Activated CD4-positive, alpha-beta T cell treated with anti-CD3 and anti-CD28 coated beads, Interleukin-2, amount 10 ng/mL, durations not matched to agents 7 days and 5 days (primary cell): Measurements from ENCODE around the gene PVRIG. TPM values are rescaled to one million over a fixed set of nuclear protein-coding genes. Genes with fewer than 3 reads are reported as not detected.
"Not testable (repeated sequence)": the region's sequence is repeated elsewhere in the genome, so short reads cannot be mapped to it uniquely, and the experiment has no call there.

Experiments
- CTCF ChIA-PET: fragments of 350-600 bp; sonication (Branson Sonifier 250); formaldehyde crosslinking; loops from one replicate; lab custom pipeline; 2021; ENCODE audit warnings: antibody characterized with exemption; lab: Charles Lee
- POLR2A ChIA-PET: fragments of 350-600 bp; sonication (Branson Sonifier 250); formaldehyde crosslinking; loops from one replicate; lab custom pipeline; 2021; ENCODE audit warnings: antibody characterized with exemption; lab: Charles Lee
- DNase-seq: peaks from one replicate; pipeline ENCODE4 v3.0.0-alpha.2; 2020
- H3K27ac Mint-ChIP-seq: one replicate; pipeline ENCODE4 v1.8.0; 2021; ENCODE audit warnings: mild to moderate bottlenecking, moderate library complexity, mixed read lengths
- H3K27me3 Mint-ChIP-seq: one replicate; pipeline ENCODE4 v1.8.0; 2021; ENCODE audit warnings: mixed read lengths
- H3K36me3 Mint-ChIP-seq: one replicate; pipeline ENCODE4 v1.8.0; 2021; ENCODE audit warnings: low read depth, mixed read lengths
- H3K4me1 Mint-ChIP-seq: one replicate; pipeline ENCODE4 v1.8.0; 2021; ENCODE audit warnings: mixed read lengths
- H3K4me3 Mint-ChIP-seq: one replicate; pipeline ENCODE4 v1.8.0; 2021; ENCODE audit warnings: mild to moderate bottlenecking, moderate library complexity, mixed read lengths
- H3K9me3 Mint-ChIP-seq: one replicate; pipeline ENCODE4 v1.8.0; 2021; ENCODE audit warnings: mixed read lengths
- total RNA-seq, 2 experiments: library from RNA; stranded (reverse); gene quantifications; one replicate each; pipeline ENCODE4 v1.2.3, GENCODE V29; 2021

The PVRIG gene
- total RNA-seq, 2 experiments from 2014 or later, result 61.2 to 66.6 TPM

- Mint-ChIP-seq H3K4me3 (peak overlapping the region; percentile 82), H3K27ac (peak overlapping the region; percentile 98), H3K27me3 (no peaks in the 10 kb centered on the region), H3K9me3 (no peaks in the 10 kb centered on the region), H3K36me3 (peaks cover 58% of the 10 kb centered on the region), H3K4me1 (peaks cover 64% of the 10 kb centered on the region)
- CTCF ChIA-PET, result interaction anchor here (1.2 to 2.4 kb wide), 7 partner anchors 11 to 123 kb away, joined by 3 to 7 read pairs (median 5); partner anchors contain the start of gene GAL3ST4
- POLR2A ChIA-PET, result no interaction called here
- DNase-seq, result no peak
These were observed 959 bp downstream of the PVRIG start for GRCh38 chr7:100220586-100221230.

DNA sequence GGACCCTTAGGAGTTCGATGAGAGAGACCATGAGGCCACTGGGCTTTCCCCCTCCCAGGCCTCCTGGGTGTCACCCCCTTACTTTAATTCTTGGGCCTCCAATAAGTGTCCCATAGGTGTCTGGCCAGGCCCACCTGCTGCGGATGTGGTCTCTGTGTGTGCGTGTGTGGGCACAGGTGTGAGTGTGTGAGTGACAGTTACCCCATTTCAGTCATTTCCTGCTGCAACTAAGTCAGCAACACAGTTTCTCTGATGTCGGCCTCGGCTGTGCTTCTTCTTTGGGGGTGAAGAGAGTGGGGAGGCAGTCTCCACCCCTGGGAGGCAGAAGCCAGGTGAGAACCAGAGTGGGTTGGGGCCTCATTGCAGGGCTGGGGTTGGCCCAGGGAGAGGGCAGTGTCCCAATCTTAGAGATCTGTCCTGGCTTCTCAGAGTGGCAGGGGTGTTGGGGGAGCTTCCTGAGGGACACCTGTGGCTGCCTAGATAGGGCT is 1.5 kb downstream of the PVRIG start:
- H3K4me3 Mint-ChIP-seq, result peak overlapping the region; percentile 82
- H3K36me3 Mint-ChIP-seq, result peaks cover 60% of the 10 kb centered on the region
- H3K4me1 Mint-ChIP-seq, result peaks cover 63% of the 10 kb centered on the region

GRCh38 chr7:100221767-100222444 is 2.2 kb downstream of the PVRIG start:
- H3K4me3 Mint-ChIP-seq, result peak overlapping the region; percentile 82
- DNase-seq, result no peak
- CTCF ChIA-PET, result interaction anchor here (0.6 to 2.4 kb wide), 11 partner anchors 9 to 337 kb away, joined by 3 to 6 read pairs (median 4); partner anchors contain the start of genes GAL3ST4 and LAMTOR4
- H3K27me3 Mint-ChIP-seq, result no peaks in the 10 kb centered on the region
- POLR2A ChIA-PET, result interaction anchor here (0.7 kb wide), 1 partner anchor 206 kb away, joined by 3 read pairs; no protein-coding TSS in a partner anchor
- H3K9me3 Mint-ChIP-seq, result no peaks in the 10 kb centered on the region
- H3K27ac Mint-ChIP-seq, result peak overlapping the region; percentile 98
- H3K4me1 Mint-ChIP-seq, result peaks cover 57% of the 10 kb centered on the region
- H3K36me3 Mint-ChIP-seq, result peaks cover 61% of the 10 kb centered on the region

More for the DNA sequence above, 1.5 kb downstream of the PVRIG start:
- Mint-ChIP-seq H3K27me3 (no peaks in the 10 kb centered on the region), H3K27ac (peak overlapping the region; percentile 98), H3K9me3 (no peaks in the 10 kb centered on the region)
- CTCF ChIA-PET, result interaction anchor here (0.6 to 2.4 kb wide), 8 partner anchors 10 to 338 kb away, joined by 3 to 6 read pairs (median 5); partner anchors contain the start of genes GAL3ST4 and LAMTOR4
- peak; percentile 81 for DNase-seq
- POLR2A ChIA-PET, result interaction anchor here (0.7 kb wide), 1 partner anchor 207 kb away, joined by 3 read pairs; no protein-coding TSS in a partner anchor

GRCh38 chr7:100222445-100223132 is 2.8 kb downstream of the PVRIG start:
- Mint-ChIP-seq H3K9me3 (no peaks in the 10 kb centered on the region), H3K4me1 (peaks cover 53% of the 10 kb centered on the region), H3K4me3 (peak overlapping the region; percentile 82), H3K36me3 (peaks cover 61% of the 10 kb centered on the region), H3K27me3 (no peaks in the 10 kb centered on the region), H3K27ac (peak overlapping the region; percentile 98)
- no peak for DNase-seq
- ChIA-PET CTCF (interaction anchor here (0.6 to 1.6 kb wide), 6 partner anchors 10 to 294 kb away, joined by 3 to 5 read pairs (median 4); partner anchors contain the start of gene LAMTOR4), POLR2A (no interaction called here)

GRCh38 chr7:100223376-100223927 is 3.7 kb downstream of the PVRIG start:
- POLR2A ChIA-PET, result not testable (repeated sequence)

GRCh38 chr7:100224891-100225290 is 5.1 kb downstream of the PVRIG start:
- Mint-ChIP-seq H3K4me1 (peaks cover 42% of the 10 kb centered on the region), H3K27ac (peak overlapping the region; percentile 74), H3K36me3 (peaks cover 61% of the 10 kb centered on the region)
- CTCF ChIA-PET, H3K4me3 Mint-ChIP-seq, H3K27me3 Mint-ChIP-seq, H3K9me3 Mint-ChIP-seq, DNase-seq: not testable (repeated sequence)
- POLR2A ChIA-PET, result interaction anchor here (0.6 kb wide), 1 partner anchor 61 kb away, joined by 5 read pairs; no protein-coding TSS in a partner anchor

More at GRCh38 chr7:100223376-100223927, 3.7 kb downstream of the PVRIG start:
- CTCF ChIA-PET, result interaction anchor here (0.6 kb wide), 1 partner anchor 293 kb away, joined by 4 read pairs; no protein-coding TSS in a partner anchor
- H3K4me3 Mint-ChIP-seq, result peak overlapping the region; percentile 82
- not testable (repeated sequence) for H3K27me3 Mint-ChIP-seq, H3K9me3 Mint-ChIP-seq, DNase-seq
- H3K4me1 Mint-ChIP-seq, result peaks cover 51% of the 10 kb centered on the region
- H3K27ac Mint-ChIP-seq, result peak overlapping the region; percentile 98
- peaks cover 64% of the 10 kb centered on the region for H3K36me3 Mint-ChIP-seq

DNA sequence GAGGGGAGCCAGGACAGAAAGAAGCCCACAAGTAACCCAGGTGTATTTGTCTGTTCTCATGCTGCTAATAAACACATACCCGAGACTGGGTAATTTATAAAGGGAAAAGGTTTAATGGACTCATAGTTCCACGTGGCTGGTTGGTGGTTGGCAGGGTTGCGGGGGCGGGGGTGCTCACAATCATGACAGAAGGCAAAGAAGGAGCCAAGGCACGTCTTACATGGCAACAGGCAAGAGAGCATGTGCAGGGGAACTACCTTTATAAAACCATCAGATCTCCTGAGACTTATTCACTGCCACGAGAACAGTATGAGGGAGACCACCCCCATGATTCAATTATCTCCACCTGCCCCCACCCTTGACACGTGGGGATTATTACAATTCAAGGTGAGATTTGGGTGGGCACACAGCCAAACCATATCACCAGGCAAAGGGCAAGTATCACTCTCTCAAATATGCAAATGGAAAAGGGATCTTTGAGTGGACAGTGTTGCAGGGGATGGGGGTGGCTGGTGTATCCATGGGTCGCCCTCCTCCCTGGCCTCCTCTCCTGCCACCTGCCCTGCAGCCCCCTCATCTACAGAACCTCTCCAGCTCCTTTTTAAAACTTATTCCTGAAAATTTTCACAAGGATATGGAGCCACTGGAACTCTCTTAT is 15.0 kb downstream of the PVRIG start:
- H3K27me3 Mint-ChIP-seq, POLR2A ChIA-PET: not testable (repeated sequence)

DNA sequence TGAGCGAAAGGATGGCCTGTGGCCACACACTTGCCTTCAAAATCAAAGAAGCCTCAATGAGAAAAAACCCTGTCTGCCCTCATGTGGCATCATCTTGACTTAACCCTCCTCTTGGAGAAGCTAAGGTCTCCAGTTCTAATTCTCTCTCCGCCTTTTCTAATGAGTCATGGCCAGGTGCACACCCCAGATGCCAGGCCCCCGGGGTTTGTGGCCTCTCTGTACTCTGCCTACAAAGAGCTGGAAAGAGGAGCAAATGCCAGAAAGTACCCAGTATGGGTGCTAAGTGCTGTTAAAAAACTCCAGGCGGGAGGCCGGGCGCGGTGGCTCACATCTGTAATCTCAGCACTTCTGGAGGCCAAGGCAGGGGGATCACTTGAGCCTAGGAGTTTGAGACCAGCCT is 20.2 kb downstream of the PVRIG start:
- H3K9me3 Mint-ChIP-seq, H3K36me3 Mint-ChIP-seq, H3K27me3 Mint-ChIP-seq, POLR2A ChIA-PET, DNase-seq, H3K4me3 Mint-ChIP-seq, CTCF ChIA-PET: not testable (repeated sequence)
- Mint-ChIP-seq H3K4me1 (peaks cover 16% of the 10 kb centered on the region), H3K27ac (peak overlapping the region; percentile 27)

More for the DNA sequence above, 15.0 kb downstream of the PVRIG start:
- not testable (repeated sequence) for H3K27ac Mint-ChIP-seq, H3K9me3 Mint-ChIP-seq, H3K4me3 Mint-ChIP-seq, DNase-seq
- peaks cover 10% of the 10 kb centered on the region for H3K4me1 Mint-ChIP-seq
- CTCF ChIA-PET, result interaction anchor here (0.6 to 1.2 kb wide), 5 partner anchors 29 to 329 kb away, joined by 3 read pairs; no protein-coding TSS in a partner anchor
- H3K36me3 Mint-ChIP-seq, result peaks cover 28% of the 10 kb centered on the region

- H3K27me3 Mint-ChIP-seq, H3K4me3 Mint-ChIP-seq, H3K9me3 Mint-ChIP-seq, H3K36me3 Mint-ChIP-seq, POLR2A ChIA-PET: not testable (repeated sequence)
- DNase-seq, result peak; percentile 49
- peaks cover 17% of the 10 kb centered on the region for H3K4me1 Mint-ChIP-seq
- CTCF ChIA-PET, result interaction anchor here (1.2 kb wide), 1 partner anchor 274 kb away, joined by 3 read pairs; no protein-coding TSS in a partner anchor
- peak overlapping the region; percentile 74 for H3K27ac Mint-ChIP-seq
These were observed 23.6 kb downstream of the PVRIG start for GRCh38 chr7:100243385-100243784.

DNA sequence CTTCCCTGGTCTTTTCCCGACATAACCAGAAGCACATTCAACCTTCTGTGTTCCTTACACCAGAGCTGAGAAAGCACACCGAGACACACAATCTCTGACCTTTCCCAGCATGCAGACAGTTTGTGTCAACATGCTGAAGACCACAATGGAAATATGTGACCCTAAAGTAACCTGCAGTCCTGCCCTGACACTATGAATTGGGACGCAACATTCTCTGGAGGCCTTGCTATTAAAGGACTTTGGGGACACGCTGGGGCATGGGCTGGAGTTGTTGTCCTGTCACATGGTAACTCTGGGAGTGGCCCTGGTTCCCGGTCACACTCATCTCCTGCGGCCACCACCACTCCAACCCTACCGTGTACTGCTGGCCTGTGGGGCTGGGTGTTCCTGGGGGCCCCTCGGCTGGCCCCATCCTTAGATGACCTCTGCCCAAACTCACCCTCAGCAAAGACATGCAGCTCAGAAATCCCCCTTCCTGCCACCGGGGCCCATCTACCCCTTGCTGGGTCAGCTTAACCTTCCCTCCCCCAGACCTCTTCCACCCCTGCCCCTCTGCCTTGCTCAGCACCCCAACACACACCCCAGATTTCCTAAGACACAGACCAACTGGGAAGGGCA is 25.3 kb downstream of the PVRIG start:
- not testable (repeated sequence) for H3K9me3 Mint-ChIP-seq, H3K36me3 Mint-ChIP-seq, DNase-seq, H3K27me3 Mint-ChIP-seq, H3K4me3 Mint-ChIP-seq
- POLR2A ChIA-PET, result interaction anchor here (0.6 kb wide), 1 partner anchor 11 kb away, joined by 5 read pairs; no protein-coding TSS in a partner anchor
- H3K4me1 Mint-ChIP-seq, result peaks cover 14% of the 10 kb centered on the region
- peak overlapping the region; percentile 66 for H3K27ac Mint-ChIP-seq
- CTCF ChIA-PET, result interaction anchor here (0.6 to 0.9 kb wide), 2 partner anchors 13 to 157 kb away, joined by 3 read pairs; no protein-coding TSS in a partner anchor

GRCh38 chr7:100246121-100246864 is 26.5 kb downstream of the PVRIG start:
- H3K27me3 Mint-ChIP-seq, H3K4me3 Mint-ChIP-seq, DNase-seq, CTCF ChIA-PET, H3K36me3 Mint-ChIP-seq, H3K27ac Mint-ChIP-seq, H3K9me3 Mint-ChIP-seq, POLR2A ChIA-PET: not testable (repeated sequence)
- H3K4me1 Mint-ChIP-seq, result peaks cover 14% of the 10 kb centered on the region
